Endothelial cell of umbilical vein (primary cell): ENCODE results near the gene NUDT9.

Experiments
- CTCF ChIP-seq, 2 donors: IDR thresholded peaks; 1 replicate in 1 of 2; 2 replicates in 1 of 2; pipeline ENCODE4 v1.5.1; 2011; ENCODE audit warnings: low read length in 2 of 2, mild to moderate bottlenecking in 2 of 2, moderate library complexity in 2 of 2, control low read depth in 1 of 2, inconsistent platforms in 1 of 2, low read depth in 1 of 2; ENCODE audit not compliant: insufficient read depth in 1 of 2; ENCODE audit errors: extremely low read depth in 1 of 2
- EZH2 ChIP-seq: IDR thresholded peaks from 2 replicates; pipeline ENCODE4 v1.6.1; 2012; ENCODE audit warnings: borderline replicate concordance, low read depth, mild to moderate bottlenecking, moderate library complexity, low read length, inconsistent platforms; ENCODE audit not compliant: severe bottlenecking
- MAX ChIP-seq: IDR thresholded peaks from 2 replicates; pipeline ENCODE4 v1.6.1; 2011; ENCODE audit not compliant: insufficient read depth, insufficient read length
- POLR2A ChIP-seq: IDR thresholded peaks from 2 replicates; pipeline ENCODE4 v1.6.1; 2012; ENCODE audit warnings: low read depth, mild to moderate bottlenecking, control low read depth, low read length
- POLR2AphosphoS5 ChIP-seq: IDR thresholded peaks from 2 replicates; pipeline ENCODE4 v1.6.1; 2012; ENCODE audit warnings: low read depth, mild to moderate bottlenecking, control low read depth, low read length, moderate library complexity; ENCODE audit not compliant: insufficient read depth

GRCh38 chr4:87502580-87503238, 80.3 kb downstream of the NUDT9 start:
- TF ChIP-seq CTCF (IDR thresholded peaks at IDR 0.05; ENCODE audit: extremely low read depth in 1 of 2, insufficient read depth in 1 of 2, low read depth in 1 of 2, low read length in 2 of 2) (no peak), POLR2A (no peak), EZH2 (no peak), MAX (no peak), POLR2AphosphoS5 (no peak)
